ENCODE results near the gene DUSP28. TPM values are rescaled to one million over a fixed set of nuclear protein-coding genes. Genes with fewer than 3 reads are reported as not detected.
"Not testable (repeated sequence)": the region's sequence is repeated elsewhere in the genome, so short reads cannot be mapped to it uniquely, and the experiment has no call there.

DUSP28 gene
- total and polyA plus RNA-seq, 7 donors = 6.6 to 18.1 (median 12.6) TPM

DNA sequence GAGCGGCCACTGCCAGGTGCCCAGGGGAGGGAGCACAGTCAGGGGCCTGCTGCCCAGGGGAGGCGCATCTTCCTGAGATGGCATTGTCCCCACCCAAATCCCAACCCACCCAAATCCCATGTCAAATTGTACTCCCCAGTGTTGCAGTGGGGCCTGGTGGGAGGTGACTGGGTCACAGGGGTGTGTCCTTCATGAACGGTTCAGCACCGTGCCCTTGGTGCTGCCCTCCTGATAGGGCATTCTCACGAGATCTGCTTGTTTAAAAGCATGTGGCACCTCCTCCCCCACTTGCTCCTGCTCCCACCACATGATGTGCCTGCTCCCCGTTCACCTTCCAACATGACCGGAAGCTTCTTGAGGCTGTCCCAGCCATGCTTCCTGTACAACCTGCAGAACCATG is 30.0 kb upstream of the DUSP28 start:
- no peak overlapping the region for H3K27ac ChIP-seq
- H3K27me3 ChIP-seq (ENCODE audit: insufficient read depth in 3 of 3, low read length in 2 of 3) = no peaks in the 10 kb centered on the region
- no peak overlapping the region for H3K4me3 ChIP-seq
- TF ChIP-seq, protein P1, sequence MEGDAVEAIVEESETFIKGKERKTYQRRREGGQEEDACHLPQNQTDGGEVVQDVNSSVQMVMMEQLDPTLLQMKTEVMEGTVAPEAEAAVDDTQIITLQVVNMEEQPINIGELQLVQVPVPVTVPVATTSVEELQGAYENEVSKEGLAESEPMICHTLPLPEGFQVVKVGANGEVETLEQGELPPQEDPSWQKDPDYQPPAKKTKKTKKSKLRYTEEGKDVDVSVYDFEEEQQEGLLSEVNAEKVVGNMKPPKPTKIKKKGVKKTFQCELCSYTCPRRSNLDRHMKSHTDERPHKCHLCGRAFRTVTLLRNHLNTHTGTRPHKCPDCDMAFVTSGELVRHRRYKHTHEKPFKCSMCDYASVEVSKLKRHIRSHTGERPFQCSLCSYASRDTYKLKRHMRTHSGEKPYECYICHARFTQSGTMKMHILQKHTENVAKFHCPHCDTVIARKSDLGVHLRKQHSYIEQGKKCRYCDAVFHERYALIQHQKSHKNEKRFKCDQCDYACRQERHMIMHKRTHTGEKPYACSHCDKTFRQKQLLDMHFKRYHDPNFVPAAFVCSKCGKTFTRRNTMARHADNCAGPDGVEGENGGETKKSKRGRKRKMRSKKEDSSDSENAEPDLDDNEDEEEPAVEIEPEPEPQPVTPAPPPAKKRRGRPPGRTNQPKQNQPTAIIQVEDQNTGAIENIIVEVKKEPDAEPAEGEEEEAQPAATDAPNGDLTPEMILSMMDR (IDR thresholded peaks at IDR 0.05) = no peak
- peaks cover 8% of the 10 kb centered on the region for H3K9me3 ChIP-seq
- no peak for DNase-seq
- 90 to 100% (median 99%) methylated on average over 6 to 7 of the region's 7 CpGs for WGBS, 3 donors
- peaks cover 0 to 8% of the 10 kb centered on the region in 2 donors for H3K36me3 ChIP-seq (ENCODE audit: insufficient read depth in 1 of 2, low read depth in 1 of 2)
- intact Hi-C loops (cut with DNase I) = no loop called here
- no peak for ATAC-seq
- no peaks in the 10 kb centered on the region for H3K4me1 ChIP-seq

DNA sequence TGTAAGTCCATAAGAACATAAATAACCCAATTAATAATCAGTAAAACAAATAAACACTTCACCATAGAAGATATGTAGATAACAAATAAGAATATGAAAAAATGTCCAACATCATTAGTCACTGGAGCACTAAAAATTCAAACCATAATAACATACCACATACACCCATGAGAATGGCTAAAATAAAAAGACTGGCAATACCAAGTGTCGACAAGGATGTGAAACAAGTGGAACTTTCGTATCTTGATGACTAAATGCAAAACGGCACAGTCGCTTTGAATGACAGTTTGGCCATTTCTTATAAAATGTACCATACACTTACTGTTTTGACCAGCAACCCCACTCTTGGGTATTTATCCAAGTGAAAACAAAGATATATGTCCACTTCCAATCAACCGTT is 29.1 kb upstream of the DUSP28 start:
- ATAC-seq = no peak
- Histone ChIP-seq H3K4me1 (no peaks in the 10 kb centered on the region), H3K36me3 (ENCODE audit: insufficient read depth in 1 of 2, low read depth in 1 of 2) (peaks cover 0 to 8% of the 10 kb centered on the region in 2 donors), H3K9me3 (peaks cover 8% of the 10 kb centered on the region), H3K27ac (no peak overlapping the region), H3K4me3 (no peak overlapping the region), H3K27me3 (ENCODE audit: insufficient read depth in 3 of 3, low read length in 2 of 3) (no peaks in the 10 kb centered on the region)
- intact Hi-C loops (cut with DNase I) = no loop called here
- 97 to 99% (median 99%) methylated on average over 5 of the region's 5 CpGs for WGBS, 3 donors
- DNase-seq = no peak
- TF ChIP-seq, protein P1 (IDR thresholded peaks at IDR 0.05) = no peak

DNA sequence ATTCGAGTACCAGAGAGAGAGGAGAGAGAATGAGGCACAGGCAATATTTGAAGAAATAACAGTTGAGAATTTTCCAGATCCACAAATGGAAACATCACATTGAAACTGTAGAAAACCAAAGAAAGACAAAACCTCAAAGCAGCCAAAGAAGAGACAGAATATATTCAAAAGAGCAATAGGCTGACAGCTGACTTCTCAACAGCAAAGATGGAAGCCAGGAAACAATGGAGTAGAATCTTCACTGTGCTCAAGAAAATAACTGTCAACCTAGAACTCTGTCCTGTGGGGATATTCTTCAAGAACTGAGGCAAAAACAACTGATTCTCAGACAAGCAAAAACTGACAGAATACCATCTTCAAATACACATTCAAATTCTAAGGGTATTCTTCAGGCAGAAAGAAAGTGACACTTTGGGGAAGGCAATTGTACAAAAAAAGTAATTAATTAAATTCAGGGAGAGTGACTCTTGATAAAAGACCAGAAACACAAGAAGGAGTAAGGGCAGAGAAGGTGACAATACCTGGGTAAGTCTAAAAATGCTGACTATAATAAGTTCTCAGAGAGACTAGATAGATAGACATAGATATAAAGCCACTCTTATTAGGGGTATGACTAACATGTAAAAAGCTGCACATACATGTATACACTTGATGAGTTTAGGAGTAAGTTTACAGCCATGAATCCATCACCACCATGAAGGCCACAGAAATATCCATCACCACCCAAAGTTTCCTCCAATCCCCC is 28.0 kb upstream of the DUSP28 start:
- DNase-seq (no peak), ATAC-seq (no peak)
- intact Hi-C loops (cut with DNase I) = no loop called here
- 95 to 100% (median 98%) methylated on average over 1 of the region's 1 CpG for WGBS, 3 donors
- peaks cover 0 to 8% of the 10 kb centered on the region in 2 donors for H3K36me3 ChIP-seq (ENCODE audit: insufficient read depth in 1 of 2, low read depth in 1 of 2)
- no peaks in the 10 kb centered on the region for H3K27me3 ChIP-seq (ENCODE audit: insufficient read depth in 3 of 3, low read length in 2 of 3)
- H3K9me3 ChIP-seq = peaks cover 8% of the 10 kb centered on the region
- H3K4me1 ChIP-seq = no peaks in the 10 kb centered on the region
- no peak overlapping the region for H3K4me3 ChIP-seq
- TF ChIP-seq, protein P1 (IDR thresholded peaks at IDR 0.05) = no peak
- no peak overlapping the region for H3K27ac ChIP-seq

DNA sequence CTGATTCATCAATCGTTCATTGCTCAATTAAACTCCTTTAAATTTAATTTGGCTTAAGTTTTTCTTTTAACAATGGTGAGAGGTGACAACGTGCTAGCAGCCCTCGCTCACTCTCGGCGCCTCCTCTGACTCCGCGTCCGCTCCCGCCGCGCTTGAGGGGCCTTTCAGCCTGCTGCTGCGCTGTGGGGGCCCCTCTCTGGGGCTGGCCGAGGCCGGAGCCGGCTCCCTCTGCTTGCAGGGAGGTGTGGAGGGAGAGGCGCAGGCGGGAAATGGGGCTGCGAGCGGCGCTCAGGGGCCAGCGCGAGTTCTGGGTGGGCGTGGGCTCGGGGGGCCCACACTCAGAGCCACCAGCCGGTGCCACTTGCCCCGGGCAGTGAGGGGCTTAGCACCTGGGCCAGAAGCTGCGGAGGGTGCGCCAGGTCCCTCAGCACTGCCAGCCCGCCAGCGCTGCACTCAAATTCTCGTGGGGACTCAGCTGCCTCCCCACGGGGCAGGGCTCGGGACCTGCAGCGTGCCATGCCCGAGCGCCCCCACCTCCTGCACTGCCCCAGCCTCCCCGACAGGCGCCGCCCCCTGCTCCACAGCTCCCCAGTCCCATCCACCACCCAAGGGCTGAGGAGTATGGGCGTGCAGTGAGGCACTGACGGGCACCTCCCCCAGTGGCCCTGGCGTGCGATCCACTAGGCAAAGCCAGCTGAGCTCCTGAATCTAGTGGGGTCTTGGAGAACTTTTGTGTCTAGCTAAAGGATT is 22.0 kb upstream of the DUSP28 start:
- H3K9me3 ChIP-seq = no peaks in the 10 kb centered on the region
- H3K27me3 ChIP-seq (ENCODE audit: insufficient read depth in 3 of 3, low read length in 2 of 3) = no peaks in the 10 kb centered on the region
- ATAC-seq (no peak), DNase-seq (no peak)
- H3K4me1 ChIP-seq = no peaks in the 10 kb centered on the region
- intact Hi-C loops (cut with DNase I) = no loop called here
- TF ChIP-seq, protein P1 (IDR thresholded peaks at IDR 0.05) = no peak
- no peak overlapping the region for H3K4me3 ChIP-seq
- H3K27ac ChIP-seq = no peak overlapping the region
- peaks cover 0 to 19% of the 10 kb centered on the region in 2 donors for H3K36me3 ChIP-seq (ENCODE audit: insufficient read depth in 1 of 2, low read depth in 1 of 2)
- 95 to 98% (median 96%) methylated on average over 38 to 43 of the region's 43 CpGs for WGBS, 3 donors

DNA sequence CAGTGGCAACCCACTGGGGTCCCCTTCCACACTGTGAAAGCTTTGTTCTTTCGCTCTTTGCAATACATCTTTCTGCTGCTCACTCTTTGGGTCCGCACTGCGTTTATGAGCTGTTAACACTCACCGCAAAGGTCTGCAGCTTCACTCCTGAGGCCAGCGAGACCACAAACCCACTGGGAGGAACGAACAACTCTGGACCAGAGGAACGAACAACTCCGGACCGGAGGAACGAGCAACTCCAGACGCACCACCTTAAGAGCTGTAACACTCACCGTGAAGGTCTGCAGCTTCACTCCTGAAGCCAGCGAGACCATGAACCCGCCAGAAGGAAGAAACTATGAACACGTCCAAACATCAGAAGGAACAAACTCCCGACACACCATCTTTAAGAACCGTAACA is 21.1 kb upstream of the DUSP28 start:
- H3K27ac ChIP-seq; DNase-seq; intact Hi-C loops (cut with DNase I); H3K9me3 ChIP-seq; H3K4me3 ChIP-seq; H3K27me3 ChIP-seq (ENCODE audit: insufficient read depth in 3 of 3, low read length in 2 of 3); H3K4me1 ChIP-seq; ATAC-seq: not testable (repeated sequence)
- WGBS, 3 donors = 97 to 98% (median 97%) methylated on average over 17 of the region's 17 CpGs
- H3K36me3 ChIP-seq (ENCODE audit: insufficient read depth in 1 of 2, low read depth in 1 of 2) = peaks cover 0 to 19% of the 10 kb centered on the region in 2 donors

Data from psoas muscle (tissue), 8 donors.